Heart right ventricle (tissue), 16 donors: ENCODE data around the gene COL17A1. TPM values are rescaled to one million over a fixed set of nuclear protein-coding genes. Genes with fewer than 3 reads are reported as not detected.
A peak's percentile ranks its signal among the peaks of the same experiment; 100 is the strongest.

Experiments
- ATAC-seq, 8 donors: fragments of 200-7000 bp; cut with Tn5 transposase; one replicate each; pipeline ENCODE4 v1.9.1; 2020; ENCODE audit warnings: mild to moderate bottlenecking in 8 of 8, moderate library complexity in 8 of 8, moderate number of reproducible peaks in 1 of 8
- DNase-seq, 2 donors: peaks; one replicate each; pipeline ENCODE4 v3.0.0-alpha.2; 2020
- H3K27ac ChIP-seq, 10 donors: fragments of 200-600 bp; sonication (generic) in 2 of 10; one replicate each; pipeline versions ENCODE4 v1.5.0 to v1.8.0; 2020 to 2022; ENCODE audit warnings: mild to moderate bottlenecking in 3 of 10
- H3K27me3 ChIP-seq, 7 donors: fragments of 200-600 bp; one replicate each; pipeline ENCODE4 v1.8.0; 2021 to 2022; ENCODE audit warnings: mild to moderate bottlenecking in 2 of 7
- H3K36me3 ChIP-seq, 9 donors: fragments of 200-600 bp; sonication (generic) in 1 of 9; one replicate each; pipeline versions ENCODE4 v1.5.0 to v1.8.0; 2020 to 2022; ENCODE audit warnings: mild to moderate bottlenecking in 2 of 9
- H3K4me1 ChIP-seq, 9 donors: fragments of 200-600 bp; sonication (generic) in 1 of 9; one replicate each; pipeline versions ENCODE4 v1.5.0 to v1.8.0; 2020 to 2022; ENCODE audit warnings: mild to moderate bottlenecking in 4 of 9
- H3K4me3 ChIP-seq, 10 donors: fragments of 200-600 bp; sonication (generic) in 2 of 10; one replicate each; pipeline versions ENCODE4 v1.5.0 to v1.8.0; 2020 to 2022; ENCODE audit warnings: mild to moderate bottlenecking in 7 of 10, moderate library complexity in 2 of 10
- H3K9me3 ChIP-seq, 11 donors: fragments of 200-600 bp in 10 of 11; sonication (generic) in 2 of 11; one replicate each; pipeline versions ENCODE4 v1.5.0 to v1.8.0; 2013 to 2022; ENCODE audit warnings: mild to moderate bottlenecking in 2 of 11, control low read depth in 1 of 11, moderate library complexity in 1 of 11
- WGBS, 2 donors: extraction: QIAGEN DNeasy Blood & Tissue Kit; methylation state at CpG; one replicate each; pipeline ENCODE4 v1.1.7; 2013; ENCODE audit warnings: inconsistent platforms in 1 of 2; 5-methylcytosine and 5-hydroxymethylcytosine counted together
- intact Hi-C, 10 donors: fragments of 100-400 bp; cut with DNase I; formaldehyde crosslinking; loops; one replicate each; pipeline versions ENCODE4 v1.11.1 to v1.14.2; 2022
- polyA plus RNA-seq, 2 donors: library from polyadenylated mRNA; stranded (reverse); fragments of 200-250 nt; gene quantifications; one replicate each; pipeline ENCODE4 v1.2.3, GENCODE V29; 2013
- total RNA-seq, 10 donors: library from RNA; stranded (reverse); fragmentation: NEBNext Ultra II Directional in 3 of 10; extraction: Animal tissue kit (Norgen Biotek cat#: 25700) in 3 of 10; gene quantifications; one replicate each; pipeline versions ENCODE4 v1.2.1 to v1.2.4, GENCODE V29; 2021 to 2023
- TF ChIP-seq, protein P1 (sequence below), 9 donors: fragments of 200-600 bp; sonication (generic) in 2 of 9; IDR thresholded peaks; one replicate each; pipeline versions ENCODE4 v1.5.0 to v1.8.0; 2021 to 2022; ENCODE audit warnings: antibody characterized with exemption in 9 of 9, mild to moderate bottlenecking in 5 of 9, moderate library complexity in 1 of 9
- donor health status: Arrhythmogenic right ventricular cardiomyopathy.
- donor health status: ischemic (EF 13 %, LVEDD 7.1; RV severe dilation, severe dysfunction).
- donor health status: healthy with polysubstance abuse.
- donor health status: DM: no; HTN: yes; CAD: no.
- donor health status: DM: no; HTN: no; CAD: no.
- donor health status: ischemic (EF 25% LVEDD 6.9; RV normal size, moderate dysfunction).
- donor health status: ischemic (EF 25% LVEDD 5.7; RV mildly dilated, moderate dysfunction).
- donor health status: healthy.
- donor health status: DM: yes; HTN: yes; CAD: no.
- donor health status: Ischemic cardiomyopathy.
- donor health status: ischemic (EF 35%, LVEDD 5.7; RV mildly dilated, moderate dysfunction).
- donor health status: nonischemic (EF 11% LVEDD 7.7; RV severe dilation, severe dysfunction).
- donor health status: DM: yes; HTN: yes; CAD: no.
- donor health status: PGD.
- donor health status: ischemic (EF 29% LVEDD 5.4; RV normal size, mild dysfunction).
- donor health status: nonischemic (EF 23%, LVEDD 6.1; RV moderate dilation, normal function).

Gene COL17A1
- total and polyA plus RNA-seq, 12 donors = 0.10 to 0.39 (median 0.16) TPM; not detected in 6

DNA sequence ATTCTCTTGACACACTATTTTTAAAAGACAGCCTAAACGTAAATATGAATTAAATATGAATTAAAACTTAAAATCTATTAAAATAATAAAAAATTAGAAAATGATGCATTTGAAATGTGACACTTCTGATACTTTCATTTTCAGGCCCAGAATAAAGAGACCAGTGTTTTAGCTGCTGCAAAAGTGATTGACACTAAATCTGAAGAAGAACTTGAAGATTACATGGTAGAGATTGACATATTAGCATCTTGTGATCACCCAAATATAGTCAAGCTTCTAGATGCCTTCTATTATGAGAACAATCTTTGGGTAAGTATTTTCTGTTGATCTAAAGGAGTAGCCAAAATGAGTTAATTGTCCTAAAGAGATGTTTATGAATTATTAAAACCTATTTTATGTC lies 95.1 kb downstream of the COL17A1 start:
- Histone ChIP-seq H3K9me3 (no peaks in the 10 kb centered on the region), H3K4me3 (no peak overlapping the region), H3K36me3 (peaks cover 0 to 48% (median 6%) of the 10 kb centered on the region in 9 donors), H3K27ac (no peak overlapping the region), H3K27me3 (no peaks in the 10 kb centered on the region), H3K4me1 (peaks cover 0 to 45% (median 28%) of the 10 kb centered on the region in 9 donors)
- 79 to 84% methylated on average over 1 of the region's 1 CpG for WGBS, 2 donors
- intact Hi-C loops = loop anchor here in 1 of 10 donors (10.0 kb wide), 1 partner anchor 106 kb away; no protein-coding TSS in a partner anchor
- no peak for DNase-seq
- no peak for ATAC-seq
- TF ChIP-seq, protein P1, sequence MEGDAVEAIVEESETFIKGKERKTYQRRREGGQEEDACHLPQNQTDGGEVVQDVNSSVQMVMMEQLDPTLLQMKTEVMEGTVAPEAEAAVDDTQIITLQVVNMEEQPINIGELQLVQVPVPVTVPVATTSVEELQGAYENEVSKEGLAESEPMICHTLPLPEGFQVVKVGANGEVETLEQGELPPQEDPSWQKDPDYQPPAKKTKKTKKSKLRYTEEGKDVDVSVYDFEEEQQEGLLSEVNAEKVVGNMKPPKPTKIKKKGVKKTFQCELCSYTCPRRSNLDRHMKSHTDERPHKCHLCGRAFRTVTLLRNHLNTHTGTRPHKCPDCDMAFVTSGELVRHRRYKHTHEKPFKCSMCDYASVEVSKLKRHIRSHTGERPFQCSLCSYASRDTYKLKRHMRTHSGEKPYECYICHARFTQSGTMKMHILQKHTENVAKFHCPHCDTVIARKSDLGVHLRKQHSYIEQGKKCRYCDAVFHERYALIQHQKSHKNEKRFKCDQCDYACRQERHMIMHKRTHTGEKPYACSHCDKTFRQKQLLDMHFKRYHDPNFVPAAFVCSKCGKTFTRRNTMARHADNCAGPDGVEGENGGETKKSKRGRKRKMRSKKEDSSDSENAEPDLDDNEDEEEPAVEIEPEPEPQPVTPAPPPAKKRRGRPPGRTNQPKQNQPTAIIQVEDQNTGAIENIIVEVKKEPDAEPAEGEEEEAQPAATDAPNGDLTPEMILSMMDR (IDR thresholded peaks at IDR 0.05) = no peak

DNA sequence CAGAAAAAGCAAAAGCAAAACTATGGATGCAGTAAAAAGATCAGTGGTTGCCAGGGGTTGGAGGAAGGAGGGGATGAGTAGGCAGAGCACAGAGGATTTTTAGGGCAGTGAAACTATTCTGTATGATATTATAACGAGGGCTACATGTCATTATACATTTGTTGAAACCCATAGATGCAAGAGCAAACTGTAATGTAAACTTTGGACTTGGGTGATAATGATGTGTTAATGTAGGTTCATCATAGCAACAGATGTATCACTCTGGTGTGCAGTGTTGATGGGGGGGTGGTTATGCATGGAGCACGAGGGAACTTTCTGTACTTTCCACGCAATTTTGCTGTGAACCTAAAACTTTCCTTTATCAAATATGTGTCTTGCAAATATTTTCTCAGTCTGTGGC lies 95.6 kb downstream of the COL17A1 start:
- Histone ChIP-seq H3K4me1 (peaks cover 0 to 49% (median 31%) of the 10 kb centered on the region in 9 donors), H3K9me3 (no peaks in the 10 kb centered on the region), H3K27me3 (no peaks in the 10 kb centered on the region), H3K36me3 (peaks cover 0 to 44% (median 6%) of the 10 kb centered on the region in 9 donors), H3K27ac (no peak overlapping the region), H3K4me3 (no peak overlapping the region)
- no peak for ATAC-seq
- WGBS, 2 donors = 77 to 82% methylated on average over 3 of the region's 3 CpGs
- TF ChIP-seq, protein P1 (IDR thresholded peaks at IDR 0.05) = no peak
- intact Hi-C loops = loop anchor here in 1 of 10 donors (10.0 kb wide), 1 partner anchor 105 kb away; no protein-coding TSS in a partner anchor
- DNase-seq = no peak

DNA sequence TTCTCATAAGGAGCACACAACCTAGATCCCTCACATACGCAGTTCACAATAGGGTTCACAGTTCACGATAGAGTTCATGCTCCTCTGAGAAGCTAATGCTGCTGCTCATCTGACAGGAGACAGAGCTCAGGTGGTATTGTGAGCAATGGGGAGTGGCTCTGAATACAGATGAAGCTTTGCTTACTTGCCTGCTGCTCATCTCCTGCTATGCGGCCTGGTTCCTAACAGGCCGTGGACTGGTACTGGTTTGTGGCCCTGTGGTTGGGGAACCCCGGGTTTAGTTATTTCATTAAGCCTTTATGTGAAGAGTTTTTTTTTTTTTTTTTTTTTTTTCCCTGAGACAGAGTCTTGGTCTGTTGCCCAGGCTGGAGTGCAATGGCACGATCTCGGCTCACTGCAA lies 99.3 kb downstream of the COL17A1 start:
- Histone ChIP-seq H3K4me3 (no peak overlapping the region), H3K36me3 (peaks cover 0 to 8% (median 0%) of the 10 kb centered on the region in 9 donors), H3K4me1 (peaks cover 0 to 86% (median 50%) of the 10 kb centered on the region in 9 donors), H3K27me3 (no peaks in the 10 kb centered on the region), H3K27ac (no peak overlapping the region), H3K9me3 (peaks cover 0 to 4% (median 0%) of the 10 kb centered on the region in 11 donors)
- DNase-seq (no peak), ATAC-seq (peak in 2 of 8 donors; percentile 25 to 38)
- 80 to 82% methylated on average over 7 of the region's 7 CpGs for WGBS, 2 donors
- intact Hi-C loops = loop anchor here in 1 of 10 donors (10.0 kb wide), 1 partner anchor 102 kb away; no protein-coding TSS in a partner anchor
- TF ChIP-seq, protein P1 (IDR thresholded peaks at IDR 0.05) = no peak

DNA sequence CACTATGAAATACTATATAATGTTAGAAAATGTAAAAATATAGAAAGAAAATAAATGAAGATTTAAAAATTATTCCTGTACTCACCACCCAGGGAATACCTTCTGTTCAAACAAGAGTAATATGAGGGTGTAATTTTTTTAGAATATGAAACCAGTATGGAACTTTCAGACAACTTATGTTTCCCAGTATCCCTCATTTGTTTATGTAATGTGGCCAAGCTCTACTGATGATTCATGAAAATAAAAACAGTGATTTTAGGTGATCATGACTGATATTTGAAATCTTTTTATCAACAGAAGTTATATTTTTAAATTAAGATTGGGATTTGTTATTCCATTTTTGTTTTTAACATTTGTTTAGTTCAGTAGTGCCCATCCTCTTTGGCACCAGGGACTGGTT lies 100.0 kb downstream of the COL17A1 start:
- peaks cover 0 to 88% (median 49%) of the 10 kb centered on the region in 9 donors for H3K4me1 ChIP-seq
- H3K27me3 ChIP-seq = no peaks in the 10 kb centered on the region
- TF ChIP-seq, protein P1 (IDR thresholded peaks at IDR 0.05) = no peak
- peaks cover 0 to 2% (median 0%) of the 10 kb centered on the region in 9 donors for H3K36me3 ChIP-seq
- intact Hi-C loops = loop anchor here in 1 of 10 donors (10.0 kb wide), 1 partner anchor 101 kb away; no protein-coding TSS in a partner anchor
- ATAC-seq (no peak), DNase-seq (no peak)
- peaks cover 0 to 5% (median 0%) of the 10 kb centered on the region in 11 donors for H3K9me3 ChIP-seq
- no peak overlapping the region for H3K27ac ChIP-seq
- H3K4me3 ChIP-seq = no peak overlapping the region
